Activated naive CD4-positive, alpha-beta T cell treated with anti-CD3 and anti-CD28 coated beads, Interleukin-2, amount 50 U/mL, for 16 hours (primary cell): Measurements from ENCODE around the gene NIPAL3.
"Not testable (repeated sequence)": the region's sequence is repeated elsewhere in the genome, so short reads cannot be mapped to it uniquely, and the experiment has no call there.

Source experiments
- DNase-seq: peaks from one replicate; pipeline ENCODE4 v3.0.0-alpha.2; 2020

The NIPAL3 gene

DNA sequence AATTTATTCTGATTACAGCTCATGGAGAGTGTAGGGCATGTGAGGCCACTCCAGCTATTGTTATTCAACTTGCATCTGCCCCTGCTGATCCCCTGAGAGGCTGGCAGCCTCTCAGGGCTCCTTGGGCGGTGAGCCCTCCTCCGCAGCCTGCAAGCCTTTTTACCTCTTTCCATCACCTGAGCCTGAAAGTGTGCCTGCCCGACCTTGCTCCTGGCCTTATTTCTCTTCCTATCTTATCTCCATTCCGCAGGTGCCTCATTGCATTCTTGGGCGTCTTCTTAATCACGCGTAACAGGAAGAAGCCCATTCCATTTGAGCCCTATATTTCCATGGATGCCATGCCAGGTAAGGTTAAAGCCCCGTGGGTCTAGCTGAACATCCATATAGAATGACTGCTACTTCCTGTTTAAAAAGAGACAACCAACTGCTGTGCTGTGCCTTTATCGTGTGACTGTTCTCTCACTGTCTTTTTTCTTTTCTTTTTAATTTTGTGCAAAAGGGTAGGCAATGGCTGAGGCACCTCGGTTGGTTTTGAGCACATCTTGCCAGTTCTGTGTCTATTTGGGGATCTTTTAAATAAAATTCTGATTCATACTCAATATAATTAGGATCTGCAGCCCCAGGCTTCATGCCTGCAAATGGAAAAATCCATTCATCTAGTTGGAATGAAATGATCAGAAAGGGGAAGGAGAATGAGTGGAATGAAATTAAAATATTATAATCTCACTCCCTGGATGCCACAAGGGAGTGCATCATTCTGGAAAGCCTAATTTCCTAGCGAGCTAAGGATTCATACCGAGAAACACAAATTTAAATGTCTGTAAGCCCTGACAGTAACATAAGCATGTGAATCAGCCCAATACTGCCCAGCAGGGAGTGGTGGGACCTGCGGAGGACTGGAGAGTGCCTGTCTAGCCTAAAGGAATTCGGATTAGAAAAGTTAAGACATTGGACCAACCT lies 48.5 kb downstream of the NIPAL3 start:
- DNase-seq: no peak

DNA sequence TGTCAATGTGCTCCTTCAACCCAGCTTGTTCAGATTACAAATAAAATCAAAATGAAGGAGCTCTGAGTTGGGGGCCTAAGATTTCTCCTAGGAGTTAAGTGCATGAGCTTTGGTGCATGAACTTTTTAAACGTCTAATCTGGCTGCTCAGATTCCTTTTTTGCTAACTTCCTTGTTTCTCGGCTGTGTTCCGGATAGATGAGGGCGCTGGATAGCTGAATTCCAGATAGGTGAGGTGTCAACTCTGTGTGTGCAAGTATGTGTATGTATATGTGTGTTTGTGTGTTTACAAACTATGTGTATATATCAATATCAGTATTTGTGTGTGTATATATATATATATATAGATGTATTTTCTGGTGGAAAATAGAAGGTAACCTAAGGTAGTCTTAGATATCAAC lies 49.5 kb downstream of the NIPAL3 start:
- no peak for DNase-seq

DNA sequence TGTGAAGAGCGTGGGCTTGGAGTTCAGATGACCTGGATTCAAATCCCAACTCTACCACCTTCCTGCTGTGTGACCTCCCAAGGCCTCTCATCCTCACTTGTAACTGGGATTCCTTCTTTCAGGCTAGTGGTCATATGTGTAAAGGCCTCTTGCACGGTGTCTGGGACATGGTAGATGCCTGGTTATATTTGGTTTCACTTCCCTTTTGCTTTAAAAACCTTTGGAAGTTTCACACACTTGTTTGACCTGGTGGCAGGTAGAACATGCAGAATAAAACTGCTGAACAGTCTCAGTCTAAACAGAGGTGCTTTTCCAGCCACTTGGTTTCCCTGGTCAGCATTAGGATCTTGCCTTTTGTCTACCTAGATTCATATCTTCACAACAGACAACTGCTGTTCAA lies 50.0 kb downstream of the NIPAL3 start:
- no peak for DNase-seq

DNA sequence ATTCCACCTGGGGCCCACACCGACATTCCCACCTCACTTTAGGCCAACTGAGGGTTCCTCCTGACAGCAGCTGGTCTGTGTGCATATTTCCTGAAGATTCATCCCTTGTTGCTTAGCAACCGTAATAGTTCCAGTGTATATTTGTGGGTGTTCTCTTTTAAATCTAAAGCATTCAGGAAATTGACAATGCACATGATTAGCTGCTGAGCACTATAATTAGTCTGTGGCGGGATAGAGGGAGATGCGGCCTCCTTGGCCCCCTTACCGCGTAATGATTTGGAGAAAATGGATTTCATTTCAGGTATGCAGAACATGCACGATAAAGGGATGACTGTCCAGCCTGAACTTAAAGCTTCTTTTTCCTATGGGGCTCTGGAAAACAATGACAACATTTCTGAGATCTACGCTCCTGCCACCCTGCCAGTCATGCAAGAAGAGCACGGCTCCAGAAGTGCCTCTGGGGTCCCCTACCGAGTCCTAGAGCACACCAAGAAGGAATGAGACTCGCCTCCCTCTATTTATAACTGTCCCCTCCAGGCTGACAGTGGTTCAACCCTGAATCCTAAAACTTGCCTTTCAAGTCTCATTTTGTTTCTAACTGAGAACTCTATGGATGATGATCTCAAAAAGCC lies 53.2 kb downstream of the NIPAL3 start:
- DNase-seq: no peak

DNA sequence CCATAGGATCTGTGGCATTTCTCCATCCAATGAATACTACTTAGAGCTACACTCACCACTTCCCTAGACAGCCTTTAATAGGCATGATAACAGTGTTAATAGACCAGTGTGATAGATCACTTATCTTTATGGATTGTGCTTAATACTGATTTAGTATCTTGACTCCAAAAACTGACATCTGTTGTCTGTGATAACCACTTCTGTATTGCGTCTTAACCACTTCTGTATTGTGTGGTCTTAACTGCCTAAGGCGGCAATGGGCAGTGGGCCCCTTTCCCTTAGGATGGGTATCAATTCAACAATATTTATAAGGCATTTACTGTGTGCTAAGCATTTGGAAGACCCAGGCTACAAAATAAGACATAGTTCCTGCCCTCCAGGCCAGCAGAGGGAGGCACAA lies 55.0 kb downstream of the NIPAL3 start:
- no peak for DNase-seq

DNA sequence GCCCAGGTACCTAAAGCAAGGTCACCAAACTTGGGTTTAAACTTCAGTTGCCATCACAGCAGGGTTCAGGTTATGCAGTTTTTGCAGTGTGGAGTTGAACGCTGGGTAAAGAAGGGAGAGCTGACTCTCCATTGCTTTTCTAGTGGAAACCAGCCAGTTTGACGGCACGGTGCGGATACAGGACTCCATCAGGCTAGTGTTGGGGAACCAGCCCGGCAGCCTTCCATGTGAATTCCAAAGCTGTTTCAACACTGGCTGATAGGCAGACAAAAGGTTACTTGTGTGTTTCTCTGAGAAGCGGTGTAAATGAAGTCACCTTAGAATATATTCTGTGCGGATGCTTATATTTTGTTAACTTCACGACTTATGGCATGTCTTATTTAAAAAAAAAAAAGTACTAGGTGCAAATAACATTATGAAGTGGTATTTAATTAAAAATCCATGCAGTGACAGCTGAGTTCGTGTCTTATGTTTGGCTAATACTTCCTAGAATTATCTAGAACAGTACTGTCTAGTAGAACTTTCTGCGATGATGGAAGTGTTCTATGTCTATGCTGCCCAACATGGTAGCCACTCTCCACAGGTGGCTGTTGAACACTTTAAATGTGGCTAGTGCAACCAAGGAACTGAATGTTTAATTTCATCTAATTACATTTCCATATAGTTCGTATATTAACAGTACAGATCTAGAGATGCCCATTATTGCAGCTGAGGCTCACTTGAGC lies 57.1 kb downstream of the NIPAL3 start:
- DNase-seq: no peak

DNA sequence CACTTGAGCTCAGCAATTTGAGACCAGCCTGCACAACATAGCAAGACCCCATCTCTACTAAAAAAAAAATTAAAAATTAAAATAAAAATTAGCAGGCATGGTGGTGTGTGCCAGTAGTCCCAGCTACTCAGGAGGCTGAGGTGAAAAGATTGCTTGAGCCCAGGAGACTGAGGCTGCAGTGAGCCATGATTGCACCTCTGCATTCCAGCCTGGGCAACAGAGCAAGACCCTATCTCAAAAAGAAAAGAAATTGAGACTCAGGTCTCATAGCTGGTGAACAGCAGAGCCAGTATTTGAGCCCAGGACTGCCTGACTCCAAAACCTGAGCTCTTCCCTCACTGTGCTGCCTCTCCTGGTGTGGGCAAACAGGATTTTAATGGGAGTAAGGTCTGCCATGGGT lies 58.6 kb downstream of the NIPAL3 start:
- no peak for DNase-seq

DNA sequence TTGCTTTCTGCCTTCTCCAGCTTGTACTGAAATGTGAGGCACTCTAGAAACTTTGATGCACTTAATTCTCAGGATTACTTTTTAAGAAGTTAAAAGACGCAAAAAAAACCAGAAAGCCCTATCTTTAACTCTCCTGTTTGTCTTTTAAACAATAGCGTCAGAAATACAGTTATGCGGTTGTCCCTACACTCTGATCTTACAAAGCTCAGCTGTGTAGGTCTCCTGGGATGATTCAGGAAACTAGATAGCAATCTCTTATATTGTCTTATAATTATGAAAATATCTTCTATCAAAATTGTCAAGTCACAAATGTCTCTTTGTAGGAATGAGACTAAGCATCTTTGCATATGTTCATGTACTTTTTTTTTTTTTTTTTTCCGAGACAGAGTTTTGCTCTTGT lies 60.1 kb downstream of the NIPAL3 start:
- no peak for DNase-seq

DNA sequence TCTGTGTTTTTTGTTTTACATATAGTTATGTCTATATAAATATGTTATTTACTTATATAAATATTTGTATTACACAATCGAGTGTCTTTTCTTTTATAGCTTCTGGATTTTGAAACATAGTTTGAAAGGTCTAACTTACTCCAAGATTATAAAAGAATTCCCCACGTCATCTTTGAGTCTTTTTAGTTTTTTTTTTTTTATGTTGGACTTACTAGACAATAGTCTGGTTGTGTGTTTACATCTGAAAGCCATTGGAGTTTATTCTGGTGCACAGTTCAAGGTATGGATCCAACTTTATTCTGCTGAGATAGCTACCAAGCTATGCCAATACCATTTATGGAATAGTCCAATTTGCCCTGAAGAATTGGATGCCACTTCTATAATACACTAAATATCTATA lies 61.0 kb downstream of the NIPAL3 start:
- no peak for DNase-seq

DNA sequence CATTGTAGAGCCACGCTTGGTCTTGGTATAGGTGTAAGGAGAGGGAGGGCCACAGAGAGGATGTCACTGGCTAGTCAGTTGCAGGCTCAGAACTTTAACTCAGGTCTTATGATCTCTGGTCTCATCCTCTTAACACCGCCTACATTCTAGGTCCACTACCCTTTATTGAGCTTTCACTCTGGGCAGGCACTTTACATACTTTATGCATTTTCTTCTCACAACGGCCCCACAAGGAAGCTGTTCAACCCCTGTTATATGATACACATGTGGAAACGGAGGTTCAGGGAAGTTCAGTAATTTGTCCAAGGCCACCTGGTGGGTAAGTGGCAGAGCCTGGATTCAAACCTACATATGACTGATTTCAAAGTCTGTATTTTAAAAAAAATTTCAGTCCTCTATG lies 61.7 kb downstream of the NIPAL3 start:
- DNase-seq: no peak

DNA sequence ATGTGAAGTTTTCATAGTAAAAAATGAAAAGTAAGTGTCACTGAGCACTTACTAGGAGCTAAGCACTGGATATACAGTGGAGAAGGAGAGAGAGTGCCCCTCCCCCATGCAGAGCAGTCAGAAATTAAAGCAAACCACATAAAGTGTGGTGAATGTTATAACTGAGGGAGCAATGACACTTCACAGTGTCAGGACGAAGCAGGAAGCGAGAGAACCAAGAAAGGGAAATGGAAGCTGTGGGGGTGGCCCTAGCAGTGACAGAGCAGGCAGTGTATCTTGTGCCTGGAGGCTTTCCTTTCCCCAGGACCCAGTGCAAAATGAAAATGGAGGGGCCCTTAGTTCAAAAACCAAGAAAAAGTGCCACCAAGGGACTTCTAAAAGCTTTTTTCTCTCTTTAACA lies 65.5 kb downstream of the NIPAL3 start:
- peak; percentile 56 for DNase-seq

DNA sequence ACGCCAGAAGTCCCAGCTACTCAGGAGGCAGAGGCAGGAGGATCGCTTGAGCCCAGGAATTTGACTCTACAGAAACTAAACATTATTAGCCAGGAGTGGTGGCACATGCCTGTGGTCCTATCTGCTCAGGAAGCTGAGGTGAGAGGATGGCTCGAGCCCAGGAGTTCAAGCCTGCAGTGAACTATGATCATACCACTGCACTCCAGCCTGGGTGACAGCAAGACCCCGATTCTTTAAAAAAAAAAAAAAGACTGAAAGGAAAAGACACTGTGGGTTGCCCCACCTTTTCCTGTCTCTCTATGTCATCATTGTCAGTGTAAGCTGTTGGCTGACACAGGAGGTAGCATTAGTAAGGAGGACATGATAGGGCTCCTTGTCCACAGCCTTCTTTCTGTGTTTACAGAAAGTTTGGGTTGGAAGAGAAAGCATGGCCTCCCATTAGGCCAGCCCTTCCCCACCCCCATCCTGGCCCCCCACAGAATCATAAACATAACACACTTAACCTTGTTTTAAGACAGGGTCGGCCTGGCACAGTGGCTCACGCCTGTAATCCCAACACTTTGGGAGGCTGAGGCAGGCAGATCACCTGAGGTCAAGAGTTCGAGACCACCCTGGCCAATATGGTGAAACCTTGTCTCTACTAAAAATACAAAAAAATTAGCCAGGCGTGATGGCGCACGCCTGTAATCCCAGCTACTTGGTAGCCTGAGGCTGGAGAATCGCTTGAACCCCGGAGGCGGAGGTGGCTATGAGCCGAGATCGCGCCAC lies 66.4 kb downstream of the NIPAL3 start:
- DNase-seq: no peak

DNA sequence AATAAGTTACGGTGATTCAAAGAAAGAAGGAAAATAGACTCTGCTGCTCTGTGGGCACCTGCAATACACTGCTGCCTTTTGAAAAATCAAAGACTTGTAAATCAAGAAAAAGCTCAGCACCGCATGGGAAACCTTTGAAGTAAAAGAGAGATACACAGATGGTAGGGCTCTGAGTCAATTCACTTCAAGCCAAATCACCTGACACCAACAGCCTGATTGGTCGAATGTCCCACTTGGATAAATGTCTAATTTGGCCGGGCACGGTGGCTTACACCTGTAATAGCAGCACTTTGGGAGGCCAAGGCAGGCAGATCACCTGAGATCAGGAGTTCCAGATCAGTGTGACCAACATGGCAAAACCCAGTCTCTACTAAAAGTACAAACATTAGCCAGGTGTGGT lies 67.8 kb downstream of the NIPAL3 start:
- peak; percentile 39 for DNase-seq

DNA sequence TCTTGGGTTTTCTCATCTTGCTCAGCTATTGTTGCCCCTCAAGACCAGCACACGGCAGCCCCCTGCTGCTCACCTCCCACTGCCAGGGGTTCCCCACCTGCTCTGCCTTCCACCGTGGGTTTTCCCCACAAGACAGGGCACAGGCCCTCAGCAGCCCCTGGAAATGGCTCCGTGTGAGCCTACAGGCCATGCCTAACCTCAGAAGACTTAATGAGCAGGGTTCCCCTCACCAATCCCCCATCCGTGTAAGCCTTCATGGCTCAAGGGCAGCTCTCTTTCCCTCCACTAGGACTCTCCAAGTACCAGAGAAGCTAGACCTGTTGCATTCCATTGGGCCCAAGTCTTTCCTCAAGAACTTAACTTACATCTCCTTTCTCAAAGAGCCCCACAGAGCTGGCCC lies 68.6 kb downstream of the NIPAL3 start:
- no peak for DNase-seq

DNA sequence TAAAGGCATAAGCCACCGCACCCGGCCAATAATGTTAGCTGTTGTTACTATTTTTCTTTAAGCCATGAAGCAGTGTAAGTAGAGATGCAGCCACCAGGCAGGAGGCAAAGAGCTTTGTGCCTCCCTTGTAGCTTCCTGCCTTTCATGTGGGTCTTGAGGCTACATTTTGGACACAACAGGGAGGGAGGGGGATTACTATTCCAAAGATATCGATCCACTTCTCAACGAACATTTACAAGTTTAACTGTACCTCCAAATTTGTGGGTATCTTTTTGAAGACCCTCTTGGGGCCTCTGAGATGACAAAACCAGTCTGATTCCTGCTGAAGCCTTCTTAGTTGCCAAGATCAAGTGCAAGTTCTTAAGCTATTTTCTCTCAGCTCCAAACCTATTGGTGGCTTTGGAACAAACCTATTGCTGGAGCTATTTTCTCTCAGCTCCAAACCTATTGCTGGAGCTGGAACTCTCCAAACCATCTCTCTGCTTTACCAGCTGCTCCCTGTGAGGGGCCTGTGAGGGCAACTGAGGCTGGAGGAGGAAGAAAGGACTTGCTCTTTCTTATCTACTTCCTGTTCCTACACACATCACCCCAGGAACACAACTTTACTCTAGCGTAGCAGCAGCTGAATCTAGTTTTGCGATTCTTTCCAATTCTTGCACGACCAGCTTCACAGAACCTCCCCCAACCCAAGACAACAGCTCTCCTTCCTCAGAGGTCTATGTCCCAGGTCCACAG lies 70.9 kb downstream of the NIPAL3 start:
- DNase-seq: no peak

DNA sequence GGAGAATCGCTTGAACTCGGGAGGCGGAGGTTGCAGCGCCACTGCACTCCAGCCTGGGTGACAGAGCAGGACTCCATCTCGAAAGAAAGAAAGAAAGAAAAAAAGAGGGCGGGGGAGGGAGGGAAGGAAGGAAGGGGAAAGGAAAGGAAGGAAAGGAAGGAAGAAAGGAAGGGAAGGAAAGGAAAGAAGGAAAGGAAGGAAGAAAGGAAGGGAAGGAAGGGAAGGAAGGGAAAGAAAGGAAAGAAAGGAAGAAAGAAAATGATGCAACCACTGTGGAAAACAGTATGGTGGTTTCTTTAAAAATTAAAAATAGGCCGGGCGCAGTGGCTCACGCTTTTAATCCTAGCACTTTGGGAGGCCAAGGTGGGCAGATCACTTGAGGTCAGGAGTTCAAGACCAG lies 71.9 kb downstream of the NIPAL3 start:
- DNase-seq: no peak

DNA sequence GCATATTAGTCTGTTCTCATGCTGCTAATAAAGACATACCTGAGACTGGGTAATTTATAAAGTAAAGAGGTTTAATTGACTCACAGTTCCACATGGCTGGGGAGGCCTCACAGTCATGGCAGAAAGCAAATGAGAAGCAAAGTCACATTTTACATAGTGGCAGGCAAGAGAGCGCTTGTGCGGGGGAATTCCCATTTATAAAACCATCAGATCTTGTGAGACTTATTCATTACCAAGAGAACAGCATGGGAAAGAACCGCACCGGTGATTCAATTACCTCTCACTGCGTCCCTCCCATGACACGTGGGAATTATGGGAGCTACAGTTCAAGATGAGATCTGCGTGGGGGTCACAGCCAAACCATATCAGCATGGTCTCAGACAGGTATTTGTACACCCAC lies 72.6 kb downstream of the NIPAL3 start:
- peak; percentile 77 for DNase-seq

DNA sequence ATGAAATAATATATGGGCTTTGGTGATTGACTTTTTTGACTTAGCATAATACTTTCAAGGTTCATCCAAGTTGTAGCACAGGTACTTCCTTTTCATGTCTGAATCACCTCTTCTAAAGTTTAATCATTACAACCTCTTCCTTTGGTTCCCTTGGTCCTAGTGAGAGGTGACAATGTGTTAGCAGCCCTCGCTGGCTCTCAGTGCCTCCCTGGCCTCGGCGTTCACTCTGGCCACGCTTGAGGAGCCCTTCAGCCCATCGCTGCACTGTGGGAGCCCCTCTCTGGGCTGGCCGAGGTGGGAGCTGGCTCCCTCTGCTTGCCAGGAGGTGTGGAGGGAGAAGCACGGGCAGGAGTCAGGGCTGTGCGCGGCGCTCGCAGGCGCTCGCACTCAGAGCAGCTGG lies 74.1 kb downstream of the NIPAL3 start:
- no peak for DNase-seq

DNA sequence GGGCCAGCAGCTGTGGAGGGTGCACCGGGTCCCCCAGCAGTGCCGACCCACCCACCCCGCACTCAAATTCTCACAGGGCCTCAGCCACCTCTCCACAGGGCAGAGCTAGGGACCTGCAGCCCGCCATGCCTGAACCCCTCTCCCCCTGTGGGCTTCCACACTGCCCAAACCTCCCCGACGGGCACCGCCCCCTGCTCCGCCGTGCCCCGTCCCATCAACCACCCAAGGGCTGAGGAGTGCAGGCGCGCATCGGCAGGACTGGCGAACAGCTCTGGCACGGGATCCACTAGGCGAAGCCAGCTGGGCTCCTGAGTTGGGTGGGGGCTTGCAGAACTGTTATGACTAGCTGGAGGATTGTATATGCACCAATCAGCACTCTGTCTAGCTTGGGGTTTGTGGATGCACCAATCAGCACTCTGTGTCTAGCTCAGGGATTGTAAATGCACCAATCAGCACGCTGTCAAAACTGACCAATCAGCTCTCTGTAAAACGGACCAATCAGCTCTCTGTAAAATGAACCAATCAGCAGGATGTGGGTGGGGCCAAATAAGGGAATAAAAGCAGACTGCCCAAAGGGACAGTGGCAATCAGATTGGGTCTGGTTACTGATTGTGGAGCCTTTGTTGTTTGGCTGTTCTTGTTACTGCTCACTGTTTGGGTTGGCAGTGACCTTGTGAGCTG lies 74.6 kb downstream of the NIPAL3 start:
- DNase-seq: no peak

DNA sequence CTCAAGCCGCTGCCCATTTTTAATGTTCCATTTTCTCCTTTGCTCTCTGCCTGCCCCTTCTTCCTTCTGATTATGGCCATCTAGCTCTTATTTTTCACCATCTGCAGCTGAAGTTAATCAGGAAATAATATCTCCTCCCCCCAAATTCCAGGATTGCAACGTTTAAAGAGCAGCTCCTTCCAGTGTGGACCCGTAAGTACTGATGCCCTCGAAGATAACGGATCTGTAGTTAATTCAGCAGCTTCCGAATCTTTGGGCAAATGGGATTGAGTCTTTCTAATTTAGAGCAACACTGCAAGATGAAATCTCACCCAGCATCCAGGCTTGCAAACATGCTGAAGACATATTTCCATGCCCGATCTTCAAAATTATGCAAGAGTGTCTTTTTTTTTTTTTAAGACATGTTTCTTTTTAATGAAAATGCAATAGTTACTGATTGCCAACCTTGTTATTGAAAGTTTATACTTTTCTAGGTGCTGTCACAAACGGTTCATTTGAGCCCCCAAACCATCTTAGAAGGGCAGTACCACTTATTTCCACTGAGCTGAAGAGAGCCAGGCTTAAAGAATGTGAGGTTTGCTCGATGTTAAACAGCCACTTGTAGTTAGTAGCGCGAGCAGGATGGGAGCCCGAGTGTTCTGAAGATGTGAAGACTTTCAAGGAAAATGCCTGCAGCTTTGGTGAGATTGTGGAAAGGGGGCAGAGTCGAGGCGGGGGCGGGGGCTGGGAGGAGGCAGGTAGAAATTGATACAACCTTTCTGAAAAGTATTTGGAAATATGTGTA lies 76.2 kb downstream of the NIPAL3 start:
- DNase-seq: no peak

DNA sequence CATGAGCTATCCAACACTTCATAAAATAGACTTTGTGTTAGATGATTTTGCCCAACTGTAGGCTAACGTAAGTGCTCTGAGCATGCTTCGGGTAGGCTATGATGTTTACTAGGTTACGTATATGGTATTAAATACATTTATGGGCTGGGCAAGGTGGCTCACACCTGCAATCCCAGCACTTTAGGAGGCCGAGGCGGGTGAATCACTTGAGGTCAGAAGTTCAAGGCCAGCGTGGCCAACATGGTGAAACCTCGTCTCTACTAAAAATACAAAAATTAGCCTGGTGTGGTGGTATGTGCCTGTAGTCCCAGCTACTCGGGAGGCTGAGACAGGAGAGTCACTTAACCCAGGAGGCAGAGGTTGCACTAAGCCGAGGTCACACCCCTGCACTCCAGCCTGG lies 77.3 kb downstream of the NIPAL3 start:
- DNase-seq: not testable (repeated sequence)
